Measurements from ENCODE around the gene NDUFA12.

DNA sequence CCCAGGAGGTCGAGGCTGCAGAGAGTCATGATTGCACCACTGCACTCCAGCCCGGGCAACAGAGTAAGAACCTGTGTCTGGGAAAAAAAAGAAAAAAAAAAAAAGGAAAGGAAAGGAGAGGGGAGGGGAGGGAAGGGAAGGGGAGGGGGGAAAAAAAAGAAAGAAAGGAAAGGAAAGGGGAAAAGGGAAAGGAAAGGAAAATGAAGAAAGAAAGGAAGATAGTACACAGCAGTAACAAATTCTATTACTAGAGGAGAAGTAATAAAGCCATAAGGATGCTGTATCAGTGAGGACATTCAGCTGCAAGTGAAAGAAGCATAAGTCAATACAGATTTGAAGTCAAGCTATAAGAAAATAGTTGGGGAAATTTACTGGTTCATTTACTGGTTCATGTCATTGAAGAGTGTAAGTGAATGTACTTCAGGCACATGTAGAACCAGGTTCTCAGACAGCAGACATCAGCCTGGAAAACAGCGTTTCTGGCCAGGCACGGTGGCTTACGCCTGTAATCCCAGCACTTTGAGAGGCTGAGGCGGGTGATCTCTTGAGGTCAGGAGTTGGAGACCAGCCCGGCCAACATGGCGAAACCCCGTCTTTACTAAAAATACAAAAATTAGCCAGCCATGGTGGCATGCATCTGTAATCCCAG lies 37.4 kb downstream of the NDUFA12 start:
- TF ChIP-seq, protein P1, sequence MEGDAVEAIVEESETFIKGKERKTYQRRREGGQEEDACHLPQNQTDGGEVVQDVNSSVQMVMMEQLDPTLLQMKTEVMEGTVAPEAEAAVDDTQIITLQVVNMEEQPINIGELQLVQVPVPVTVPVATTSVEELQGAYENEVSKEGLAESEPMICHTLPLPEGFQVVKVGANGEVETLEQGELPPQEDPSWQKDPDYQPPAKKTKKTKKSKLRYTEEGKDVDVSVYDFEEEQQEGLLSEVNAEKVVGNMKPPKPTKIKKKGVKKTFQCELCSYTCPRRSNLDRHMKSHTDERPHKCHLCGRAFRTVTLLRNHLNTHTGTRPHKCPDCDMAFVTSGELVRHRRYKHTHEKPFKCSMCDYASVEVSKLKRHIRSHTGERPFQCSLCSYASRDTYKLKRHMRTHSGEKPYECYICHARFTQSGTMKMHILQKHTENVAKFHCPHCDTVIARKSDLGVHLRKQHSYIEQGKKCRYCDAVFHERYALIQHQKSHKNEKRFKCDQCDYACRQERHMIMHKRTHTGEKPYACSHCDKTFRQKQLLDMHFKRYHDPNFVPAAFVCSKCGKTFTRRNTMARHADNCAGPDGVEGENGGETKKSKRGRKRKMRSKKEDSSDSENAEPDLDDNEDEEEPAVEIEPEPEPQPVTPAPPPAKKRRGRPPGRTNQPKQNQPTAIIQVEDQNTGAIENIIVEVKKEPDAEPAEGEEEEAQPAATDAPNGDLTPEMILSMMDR (IDR thresholded peaks at IDR 0.05), result no peak
- TF ChIP-seq POLR2A (IDR thresholded peaks at IDR 0.05) (no peak), EP300 (IDR thresholded peaks at IDR 0.05) (no peak)

All from tibial nerve (tissue), 4 donors.